Prostate gland (tissue), 2 donors: Measurements from ENCODE around the gene ARPC5.

Experiments
- CTCF ChIP-seq, 4 experiments: fragments of 200-600 bp in 2 of 4; fragments of 450-650 bp in 2 of 4; sonication (generic) in 2 of 4; IDR thresholded peaks; 1 replicate in 3 of 4; 2 replicates in 1 of 4; pipeline ENCODE4 v1.5.1; 2016 to 2019; ENCODE audit warnings: antibody characterized with exemption in 4 of 4, mild to moderate bottlenecking in 2 of 4, moderate library complexity in 2 of 4
- POLR2A ChIP-seq: fragments of 450-650 bp; IDR thresholded peaks from one replicate; pipeline ENCODE4 v1.6.1; 2016; ENCODE audit warnings: antibody characterized with exemption, mild to moderate bottlenecking
- POLR2AphosphoS5 ChIP-seq: sonication (generic); formaldehyde crosslinking; IDR thresholded peaks from one replicate; pipeline ENCODE4 v1.6.1; 2017; ENCODE audit warnings: antibody characterized with exemption

- no peak for TF ChIP-seq POLR2A
- no peak for TF ChIP-seq CTCF (IDR thresholded peaks at IDR 0.05)
- TF ChIP-seq POLR2AphosphoS5: no peak
Measured at GRCh38 chr1:183582021-183582713, 53.4 kb downstream of the ARPC5 start.
